PFSK-1 (cell line): ENCODE results near the gene PCSK5.

Experiments used
- FOXP2 ChIP-seq: optimal IDR thresholded peaks from 2 replicates; pipeline ENCODE3; 2011; ENCODE audit warnings: borderline replicate concordance, control low read depth, inconsistent platforms; ENCODE audit not compliant: insufficient read depth; ENCODE audit errors: extremely low read length, extremely low read depth
- POLR2AphosphoS5 ChIP-seq: IDR thresholded peaks from 2 replicates; pipeline ENCODE4 v1.6.1; 2012; ENCODE audit warnings: low read depth, mild to moderate bottlenecking, control low read depth, low read length, moderate library complexity
- SIN3A ChIP-seq: IDR thresholded peaks from 2 replicates; pipeline ENCODE4 v1.6.1; 2012; ENCODE audit warnings: mild to moderate bottlenecking, low read length, moderate library complexity, borderline replicate concordance; ENCODE audit not compliant: insufficient read depth
- TAF1 ChIP-seq: IDR thresholded peaks from 2 replicates; pipeline ENCODE4 v1.6.1; 2012; ENCODE audit warnings: low read length, control low read depth, borderline replicate concordance; ENCODE audit not compliant: insufficient read depth
- TF ChIP-seq, protein P1 (sequence below), 2 experiments: IDR thresholded peaks; 2 replicates each; pipeline versions ENCODE4 v1.6.1 to v1.8.0; 2011 to 2012; ENCODE audit warnings: low read depth in 2 of 2, low read length in 2 of 2, control low read depth in 1 of 2, inconsistent platforms in 1 of 2, mild to moderate bottlenecking in 1 of 2, moderate library complexity in 1 of 2; ENCODE audit not compliant: insufficient read depth in 1 of 2

Gene PCSK5

DNA sequence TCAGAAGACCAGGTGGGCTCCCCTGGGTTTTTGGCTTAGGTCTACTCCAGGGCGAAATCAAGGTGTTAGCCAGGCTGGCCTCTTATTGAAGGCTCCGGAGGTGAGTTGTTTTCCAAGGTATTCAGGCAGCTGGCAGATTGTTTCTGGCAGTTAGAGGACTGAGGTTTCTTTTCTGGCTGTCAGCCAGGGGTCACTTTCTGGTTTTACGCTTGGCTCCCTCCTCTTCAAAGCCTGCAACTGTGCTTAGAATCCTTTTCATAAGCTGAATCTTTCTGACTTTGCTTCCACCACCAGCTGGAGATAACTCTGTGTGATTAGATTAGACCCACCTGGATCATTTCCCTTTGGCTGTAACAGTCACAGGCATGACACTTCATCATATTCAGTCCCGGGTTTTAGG, 479.1 kb downstream of the PCSK5 start:
- TF ChIP-seq SIN3A (no peak), TAF1 (no peak), POLR2AphosphoS5 (no peak), FOXP2 (no peak)
- TF ChIP-seq, protein P1, sequence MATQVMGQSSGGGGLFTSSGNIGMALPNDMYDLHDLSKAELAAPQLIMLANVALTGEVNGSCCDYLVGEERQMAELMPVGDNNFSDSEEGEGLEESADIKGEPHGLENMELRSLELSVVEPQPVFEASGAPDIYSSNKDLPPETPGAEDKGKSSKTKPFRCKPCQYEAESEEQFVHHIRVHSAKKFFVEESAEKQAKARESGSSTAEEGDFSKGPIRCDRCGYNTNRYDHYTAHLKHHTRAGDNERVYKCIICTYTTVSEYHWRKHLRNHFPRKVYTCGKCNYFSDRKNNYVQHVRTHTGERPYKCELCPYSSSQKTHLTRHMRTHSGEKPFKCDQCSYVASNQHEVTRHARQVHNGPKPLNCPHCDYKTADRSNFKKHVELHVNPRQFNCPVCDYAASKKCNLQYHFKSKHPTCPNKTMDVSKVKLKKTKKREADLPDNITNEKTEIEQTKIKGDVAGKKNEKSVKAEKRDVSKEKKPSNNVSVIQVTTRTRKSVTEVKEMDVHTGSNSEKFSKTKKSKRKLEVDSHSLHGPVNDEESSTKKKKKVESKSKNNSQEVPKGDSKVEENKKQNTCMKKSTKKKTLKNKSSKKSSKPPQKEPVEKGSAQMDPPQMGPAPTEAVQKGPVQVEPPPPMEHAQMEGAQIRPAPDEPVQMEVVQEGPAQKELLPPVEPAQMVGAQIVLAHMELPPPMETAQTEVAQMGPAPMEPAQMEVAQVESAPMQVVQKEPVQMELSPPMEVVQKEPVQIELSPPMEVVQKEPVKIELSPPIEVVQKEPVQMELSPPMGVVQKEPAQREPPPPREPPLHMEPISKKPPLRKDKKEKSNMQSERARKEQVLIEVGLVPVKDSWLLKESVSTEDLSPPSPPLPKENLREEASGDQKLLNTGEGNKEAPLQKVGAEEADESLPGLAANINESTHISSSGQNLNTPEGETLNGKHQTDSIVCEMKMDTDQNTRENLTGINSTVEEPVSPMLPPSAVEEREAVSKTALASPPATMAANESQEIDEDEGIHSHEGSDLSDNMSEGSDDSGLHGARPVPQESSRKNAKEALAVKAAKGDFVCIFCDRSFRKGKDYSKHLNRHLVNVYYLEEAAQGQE (IDR thresholded peaks at IDR 0.05; ENCODE audit: insufficient read depth in 1 of 2, low read depth in 2 of 2, low read length in 2 of 2) = no peak

DNA sequence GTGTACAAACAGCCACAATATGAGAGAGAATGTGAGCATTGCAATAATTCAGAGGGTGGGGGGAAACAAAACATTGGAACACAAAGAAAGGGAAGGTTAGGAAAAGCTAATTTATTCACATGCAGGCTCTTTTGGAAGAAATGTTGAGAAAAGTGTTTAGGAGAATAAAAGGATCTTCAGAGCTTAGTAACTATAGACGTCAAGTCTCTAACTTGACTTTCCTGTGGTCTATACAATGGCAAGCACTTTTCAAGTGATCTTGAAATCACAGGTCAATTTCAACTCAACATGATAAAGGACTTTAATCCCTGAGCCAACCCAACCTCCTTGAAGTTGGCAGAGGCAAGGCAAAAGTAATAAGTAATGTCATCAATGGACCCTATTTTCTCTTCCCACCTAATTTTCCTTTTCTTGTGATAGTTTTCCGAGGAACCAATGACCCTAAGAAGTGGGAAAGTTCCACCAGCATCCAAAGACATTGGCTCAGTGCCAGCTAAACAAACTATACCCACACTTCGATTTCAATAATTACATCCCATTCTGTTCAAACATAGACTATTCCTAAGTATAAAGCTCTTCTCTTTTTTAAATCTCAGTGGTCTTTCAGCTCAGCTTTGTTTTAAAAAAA, 480.0 kb downstream of the PCSK5 start:
- no peak for TF ChIP-seq TAF1
- TF ChIP-seq POLR2AphosphoS5 = no peak
- TF ChIP-seq SIN3A = no peak
- TF ChIP-seq FOXP2 = no peak
- TF ChIP-seq, protein P1 (IDR thresholded peaks at IDR 0.05; ENCODE audit: insufficient read depth in 1 of 2, low read depth in 2 of 2, low read length in 2 of 2) = no peak

DNA sequence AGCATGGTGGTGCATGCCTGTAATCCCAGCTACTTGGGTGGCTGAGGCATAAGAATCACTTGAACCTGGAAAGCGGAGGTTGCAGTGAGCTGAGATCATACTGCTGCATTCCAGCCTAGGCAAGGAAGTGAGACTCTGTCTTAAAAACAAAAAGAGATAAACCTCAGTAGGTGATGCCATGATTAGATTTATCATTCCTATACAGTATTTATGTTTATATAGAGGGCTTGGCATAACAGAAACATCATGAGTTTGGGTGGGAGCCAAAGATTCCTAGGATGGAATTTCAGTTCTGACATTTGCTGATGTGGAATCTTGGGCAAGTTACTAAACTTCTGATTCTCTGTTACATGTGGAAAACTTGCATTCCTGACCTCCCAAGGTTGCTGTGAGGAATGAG, 481.4 kb downstream of the PCSK5 start:
- TF ChIP-seq POLR2AphosphoS5 (no peak), SIN3A (no peak)

DNA sequence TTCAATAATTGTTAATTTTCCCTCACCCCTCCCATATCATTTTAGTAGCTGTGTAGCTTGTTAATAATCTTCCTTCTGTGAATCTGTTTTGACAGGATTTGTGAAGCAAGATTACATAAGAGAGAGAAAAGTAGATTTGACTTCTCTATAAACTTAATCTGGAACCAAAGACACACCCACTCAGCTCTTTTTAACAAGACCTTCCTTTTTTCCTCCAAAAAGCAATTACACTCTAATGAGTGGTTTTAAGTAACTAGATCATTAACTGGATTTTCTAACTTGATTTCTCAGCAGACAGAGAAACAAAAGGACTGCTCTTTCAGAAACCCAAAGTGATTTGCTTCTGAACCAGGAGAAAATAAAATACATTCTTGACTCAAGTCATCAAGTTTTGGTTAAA, 481.9 kb downstream of the PCSK5 start:
- TF ChIP-seq FOXP2 = no peak

DNA sequence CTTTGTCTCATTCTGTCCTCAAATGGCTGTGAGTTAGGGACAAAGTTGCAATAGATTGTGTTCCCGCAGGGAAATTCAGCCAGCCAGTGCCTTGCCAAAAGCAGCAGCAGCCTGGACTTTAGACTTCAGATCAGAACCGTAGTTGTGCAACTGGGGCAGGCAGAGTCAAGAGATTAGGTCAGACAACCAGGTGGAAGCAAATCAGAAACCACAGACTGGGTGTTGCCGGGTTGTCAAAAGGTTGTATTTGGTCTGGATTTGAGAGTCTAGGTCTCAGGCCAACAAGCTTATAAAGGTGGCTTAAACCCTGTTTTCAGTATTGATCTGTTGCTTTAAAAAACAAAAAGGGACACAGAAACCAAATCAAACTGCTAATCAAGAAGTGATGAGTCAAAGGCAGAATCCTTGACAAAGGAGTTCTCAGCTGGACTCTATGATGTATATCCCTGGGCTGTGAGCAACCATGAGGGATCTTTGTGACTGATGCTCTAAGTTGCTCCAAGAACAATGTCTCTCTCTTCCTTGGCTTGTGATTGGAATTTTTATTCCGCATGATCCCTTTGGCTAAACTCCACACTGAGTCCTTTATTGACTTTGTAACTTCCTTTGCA, 482.8 kb downstream of the PCSK5 start:
- TF ChIP-seq TAF1 = no peak
- no peak for TF ChIP-seq POLR2AphosphoS5
- TF ChIP-seq FOXP2 = no peak
- TF ChIP-seq, protein P1 (IDR thresholded peaks at IDR 0.05; ENCODE audit: insufficient read depth in 1 of 2, low read depth in 2 of 2, low read length in 2 of 2) = no peak
- TF ChIP-seq SIN3A = no peak

DNA sequence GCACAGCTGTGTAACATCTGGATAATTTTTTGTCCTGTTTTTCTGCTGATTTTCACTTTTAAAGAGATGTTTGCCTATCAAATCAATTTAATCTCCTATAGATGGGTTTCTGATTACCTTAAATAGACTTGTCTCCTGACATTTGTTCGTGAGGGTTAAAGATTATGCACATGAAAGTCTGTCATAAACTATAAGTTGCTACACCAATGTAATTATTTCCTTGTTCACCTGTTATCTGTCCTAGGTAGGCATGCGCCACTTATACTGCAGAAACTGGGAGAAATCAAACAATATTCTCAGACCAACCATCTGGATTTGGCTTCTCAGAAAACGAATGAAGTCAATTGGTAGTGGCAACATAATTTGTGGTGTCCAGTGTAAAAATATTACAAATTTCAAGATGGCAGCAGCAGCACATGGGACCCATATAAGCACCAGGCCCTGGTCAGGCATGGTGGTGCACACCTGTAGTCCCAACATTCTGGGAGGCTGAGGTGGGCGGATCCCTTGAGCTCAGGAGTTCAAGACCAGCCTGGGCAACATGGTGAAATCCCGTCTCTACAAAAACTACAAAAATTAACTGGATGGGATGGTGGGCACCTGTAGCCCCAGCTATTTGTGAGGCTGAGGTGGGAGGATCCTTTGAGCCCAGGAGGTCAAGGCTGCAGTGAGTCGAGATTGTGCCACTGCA, 483.5 kb downstream of the PCSK5 start:
- TF ChIP-seq, protein P1 (IDR thresholded peaks at IDR 0.05; ENCODE audit: insufficient read depth in 1 of 2, low read depth in 2 of 2, low read length in 2 of 2) = no peak
- TF ChIP-seq FOXP2 (no peak), SIN3A (no peak), TAF1 (no peak), POLR2AphosphoS5 (no peak)
